H1 (cell line): ENCODE results near the gene CAMTA1. TPM values are rescaled to one million over a fixed set of nuclear protein-coding genes. Genes with fewer than 3 reads are reported as not detected.

Experiments used
- CTCF ChIA-PET: fragments of 300-600 bp; sonication (Branson Sonifier 250); formaldehyde crosslinking; loops from one replicate; lab custom pipeline; 2021; ENCODE audit not compliant: partially characterized antibody; lab: Charles Lee
- POLR2A ChIA-PET: fragments of 300-600 bp; sonication (Branson Sonifier 250); formaldehyde crosslinking; loops from one replicate; lab custom pipeline; 2021; ENCODE audit warnings: inconsistent platforms; ENCODE audit not compliant: partially characterized antibody; lab: Charles Lee
- DNase-seq, 2 experiments: peaks; one replicate each; pipeline versions ENCODE4 v3.0.0 to v3.0.0-alpha.2; 2010 to 2022; ENCODE audit warnings: low spot score in 2 of 2, low read depth in 1 of 2, mixed read lengths in 1 of 2
- FAIRE-seq: peaks from 2 replicates; lab custom pipeline; 2011; peaks lifted over from hg19 to GRCh38; lab: Jason Lieb, UNC
- H2AFZ ChIP-seq: 2 replicates; pipeline ENCODE4 v1.8.1; 2012; ENCODE audit warnings: low read length, inconsistent platforms
- H2AK5ac ChIP-seq: 2 replicates; pipeline ENCODE4 v1.6.1; 2013; ENCODE audit warnings: low read depth, low read length
- H2BK120ac ChIP-seq: replicated peaks from 2 replicates; pipeline ENCODE3; 2013; ENCODE audit warnings: low read depth, low read length, inconsistent platforms
- H2BK12ac ChIP-seq: 2 replicates; pipeline ENCODE4 v1.6.1; 2013; ENCODE audit warnings: low read depth, low read length
- H2BK15ac ChIP-seq: 2 replicates; pipeline ENCODE4 v1.6.1; 2013; ENCODE audit warnings: low read length
- H2BK20ac ChIP-seq: 2 replicates; pipeline ENCODE4 v1.6.1; 2013; ENCODE audit warnings: low read length
- H2BK5ac ChIP-seq: 2 replicates; pipeline ENCODE4 v1.6.1; 2013; ENCODE audit warnings: low read depth, low read length
- H3K14ac ChIP-seq: 2 replicates; pipeline ENCODE4 v1.6.1; 2013; ENCODE audit warnings: inconsistent platforms; ENCODE audit not compliant: insufficient read length
- H3K18ac ChIP-seq: 2 replicates; pipeline ENCODE4 v1.6.1; 2013; ENCODE audit warnings: low read length; ENCODE audit errors: extremely low read depth
- H3K23ac ChIP-seq: 2 replicates; pipeline ENCODE4 v1.6.1; 2013; ENCODE audit warnings: inconsistent platforms; ENCODE audit not compliant: insufficient read length
- H3K23me2 ChIP-seq: 2 replicates; pipeline ENCODE4 v1.6.1; 2013; ENCODE audit warnings: low read depth, low read length
- H3K27ac ChIP-seq: 2 replicates; pipeline ENCODE4 v1.6.1; 2011; ENCODE audit warnings: low read depth, low read length, inconsistent platforms
- H3K27me3 ChIP-seq, 4 experiments: replicated peaks in 1 of 4; 1 replicate in 1 of 4; 2 replicates in 3 of 4; pipeline versions ENCODE4 v1.6.1 to v1.8.1; 2011 to 2013; ENCODE audit warnings: low read length in 3 of 4, mild to moderate bottlenecking in 3 of 4, inconsistent platforms in 2 of 4, mixed read lengths in 2 of 4, moderate library complexity in 1 of 4; ENCODE audit not compliant: control insufficient read depth in 3 of 4, insufficient read depth in 3 of 4; ENCODE audit errors: extremely low read depth in 1 of 4
- H3K36me3 ChIP-seq, 4 experiments: 2 replicates each; pipeline versions ENCODE4 v1.6.1 to v1.8.1; 2011 to 2013; ENCODE audit warnings: mild to moderate bottlenecking in 4 of 4, low read length in 3 of 4, moderate library complexity in 2 of 4, control low read depth in 1 of 4, inconsistent platforms in 1 of 4; ENCODE audit not compliant: insufficient read depth in 4 of 4, control insufficient read depth in 2 of 4
- H3K4ac ChIP-seq: replicated peaks from 2 replicates; pipeline ENCODE3; 2013; ENCODE audit warnings: low read length, low read depth, mixed read lengths, inconsistent platforms; ENCODE audit not compliant: insufficient read length
- H3K4me1 ChIP-seq, 4 experiments: replicated peaks in 1 of 4; 1 replicate in 1 of 4; 2 replicates in 3 of 4; pipeline versions ENCODE4 v1.6.1 to v1.8.1; 2011 to 2013; ENCODE audit warnings: low read length in 3 of 4, inconsistent platforms in 2 of 4, mixed read lengths in 1 of 4; ENCODE audit not compliant: insufficient read depth in 4 of 4, control insufficient read depth in 3 of 4
- H3K4me2 ChIP-seq, 2 experiments: 2 replicates each; pipeline versions ENCODE4 v1.6.1 to v1.8.1; 2011 to 2013; ENCODE audit warnings: low read depth in 2 of 2, low read length in 2 of 2, control low read depth in 1 of 2, inconsistent platforms in 1 of 2, mild to moderate bottlenecking in 1 of 2; ENCODE audit not compliant: insufficient read depth in 1 of 2
- H3K4me3 ChIP-seq, 4 experiments: fragments of 200-600, 300-600 bp in 1 of 4; sonication (generic), shearing (Covaris generic), sonication (Bioruptor Twin) in 1 of 4; 2 replicates each; pipeline versions ENCODE4 v1.5.1 to v1.8.1; 2011 to 2016; ENCODE audit warnings: low read length in 4 of 4, low read depth in 3 of 4, control low read depth in 2 of 4, inconsistent platforms in 2 of 4, mild to moderate bottlenecking in 2 of 4, mixed read lengths in 1 of 4, moderate library complexity in 1 of 4; ENCODE audit not compliant: insufficient read depth in 2 of 4; ENCODE audit errors: extremely low read depth in 1 of 4
- H3K56ac ChIP-seq: replicated peaks from 2 replicates; pipeline ENCODE3; 2013; ENCODE audit warnings: low read depth, mild to moderate bottlenecking, mixed read lengths, low read length, inconsistent platforms; ENCODE audit not compliant: insufficient read length
- H3K79me1 ChIP-seq: 2 replicates; pipeline ENCODE4 v1.6.1; 2013; ENCODE audit warnings: low read depth, low read length, control low read depth
- H3K79me2 ChIP-seq, 2 experiments: 2 replicates each; pipeline versions ENCODE4 v1.6.1 to v1.8.1; 2012 to 2013; ENCODE audit warnings: low read length in 2 of 2, mild to moderate bottlenecking in 2 of 2, inconsistent platforms in 1 of 2; ENCODE audit not compliant: insufficient read depth in 2 of 2, control insufficient read depth in 1 of 2
- H3K9ac ChIP-seq, 4 experiments: replicated peaks in 1 of 4; 1 replicate in 1 of 4; 2 replicates in 3 of 4; pipeline versions ENCODE4 v1.6.1 to v1.8.1; 2011 to 2013; ENCODE audit warnings: low read depth in 3 of 4, low read length in 3 of 4, control low read depth in 2 of 4, mild to moderate bottlenecking in 2 of 4, moderate library complexity in 2 of 4, inconsistent platforms in 1 of 4; ENCODE audit errors: extremely low read depth in 1 of 4
- H3K9me3 ChIP-seq, 2 experiments: 2 replicates each; pipeline versions ENCODE4 v1.6.1 to v1.8.1; 2012 to 2013; ENCODE audit warnings: mild to moderate bottlenecking in 2 of 2, moderate library complexity in 2 of 2, control low read depth in 1 of 2, inconsistent platforms in 1 of 2, low read depth in 1 of 2, low read length in 1 of 2, mixed read lengths in 1 of 2; ENCODE audit not compliant: insufficient read depth in 2 of 2
- H4K20me1 ChIP-seq, 2 experiments: replicated peaks in 1 of 2; 2 replicates each; pipeline versions ENCODE3 to v1.8.1; 2011 to 2013; ENCODE audit warnings: inconsistent platforms in 2 of 2, low read length in 2 of 2, mild to moderate bottlenecking in 1 of 2; ENCODE audit not compliant: insufficient read depth in 2 of 2, control insufficient read depth in 1 of 2
- H4K5ac ChIP-seq: 2 replicates; pipeline ENCODE4 v1.6.1; 2013; ENCODE audit warnings: low read length, low read depth, mixed read lengths, inconsistent platforms; ENCODE audit not compliant: insufficient read length
- H4K8ac ChIP-seq: 2 replicates; pipeline ENCODE4 v1.8.0; 2013; ENCODE audit warnings: mild to moderate bottlenecking, moderate library complexity, low read length, inconsistent platforms; ENCODE audit not compliant: insufficient read depth; ENCODE audit errors: extremely low read depth
- H4K91ac ChIP-seq: replicated peaks from 2 replicates; pipeline ENCODE3; 2013; ENCODE audit warnings: low read length, mixed read lengths, inconsistent platforms; ENCODE audit not compliant: insufficient read length
- CHD2 ChIP-seq: IDR thresholded peaks from 2 replicates; pipeline ENCODE4 v1.6.1; 2012; ENCODE audit warnings: low read length, improper control_type of control experiment
- CTBP2 ChIP-seq: IDR thresholded peaks from 2 replicates; pipeline ENCODE4 v1.7.0; 2011; ENCODE audit warnings: borderline replicate concordance, mild to moderate bottlenecking, moderate library complexity, mixed read lengths, low read length; ENCODE audit not compliant: insufficient read depth, insufficient read length
- E2F6 ChIP-seq: IDR thresholded peaks from 2 replicates; pipeline ENCODE4 v1.6.1; 2012; ENCODE audit warnings: inconsistent platforms
- EGR1 ChIP-seq: IDR thresholded peaks from 2 replicates; pipeline ENCODE4 v1.6.1; 2011; ENCODE audit warnings: low read depth, low read length, borderline replicate concordance
- HDAC6 ChIP-seq: IDR thresholded peaks from one replicate; pipeline ENCODE4 v1.7.1; 2012; ENCODE audit warnings: low read depth, mild to moderate bottlenecking, inconsistent platforms, low read length, moderate library complexity
- JUND ChIP-seq: IDR thresholded peaks from 2 replicates; pipeline ENCODE4 v1.6.1; 2011; ENCODE audit warnings: mild to moderate bottlenecking, improper control_type of control experiment, low read length
- KDM5A ChIP-seq: fragments of 200-600 bp; IDR thresholded peaks from 2 replicates; pipeline ENCODE4 v1.7.1; 2012; ENCODE audit warnings: mild to moderate bottlenecking, low read length, inconsistent platforms, mixed read lengths
- NRF1 ChIP-seq: IDR thresholded peaks from 2 replicates; pipeline ENCODE4 v1.6.1; 2011; ENCODE audit warnings: mild to moderate bottlenecking, low read depth, low read length, improper control_type of control experiment
- POU5F1 ChIP-seq: IDR thresholded peaks from 2 replicates; pipeline ENCODE4 v1.6.1; 2011; ENCODE audit warnings: low read depth, mild to moderate bottlenecking, low read length, moderate library complexity
- SRF ChIP-seq: IDR thresholded peaks from 2 replicates; pipeline ENCODE4 v1.6.1; 2011; ENCODE audit warnings: mild to moderate bottlenecking, low read depth, low read length, moderate library complexity
- WGBS, 2 experiments: shearing (Covaris generic) in 1 of 2; methylation state at CpG; one replicate each; pipeline versions ENCODE4 v1.1.6 to v1.1.7; 2013 to 2015; ENCODE audit warnings: low lambda C conversion rate in 2 of 2, mixed read lengths in 2 of 2, inconsistent platforms in 1 of 2, low coverage in 1 of 2, missing lambda C conversion rate in 1 of 2; ENCODE audit not compliant: insufficient replicate concordance in 2 of 2, insufficient coverage in 1 of 2, insufficient read length in 1 of 2; ENCODE audit errors: extremely low coverage in 1 of 2, missing lambda C conversion rate in 1 of 2; 5-methylcytosine and 5-hydroxymethylcytosine counted together
- polyA plus RNA-seq, 7 experiments: library from polyadenylated mRNA; depleted of rRNA in 3 of 7; stranded (reverse) in 5 of 7; unstranded in 2 of 7; fragments of >200 nt in 5 of 7; fragments of 200-250 nt in 2 of 7; gene quantifications; 1 replicate in 5 of 7; 2 replicates in 1 of 7; 4 replicates in 1 of 7; pipeline versions ENCODE4 v1.2.1 to v1.2.3, GENCODE V29; 2011 to 2013; ENCODE audit warnings: missing spikeins in 2 of 7, mixed read lengths in 2 of 7
- total RNA-seq: library from RNA; stranded (reverse); fragmentation: NEBNext Ultra II Directional; extraction: Animal tissue kit (Norgen Biotek cat#: 25700); gene quantifications from 2 replicates; pipeline ENCODE4 v1.2.1, GENCODE V29; 2021
- TF ChIP-seq, protein P1 (sequence below): IDR thresholded peaks from 2 replicates; pipeline ENCODE4 v1.6.1; 2012; ENCODE audit warnings: inconsistent platforms

CAMTA1 gene
- total and polyA plus RNA-seq, 2 of the 8 experiments (the other 6 are each of a cell fraction or from before 2014, with no cell fraction given): 65.0 to 119 TPM

DNA sequence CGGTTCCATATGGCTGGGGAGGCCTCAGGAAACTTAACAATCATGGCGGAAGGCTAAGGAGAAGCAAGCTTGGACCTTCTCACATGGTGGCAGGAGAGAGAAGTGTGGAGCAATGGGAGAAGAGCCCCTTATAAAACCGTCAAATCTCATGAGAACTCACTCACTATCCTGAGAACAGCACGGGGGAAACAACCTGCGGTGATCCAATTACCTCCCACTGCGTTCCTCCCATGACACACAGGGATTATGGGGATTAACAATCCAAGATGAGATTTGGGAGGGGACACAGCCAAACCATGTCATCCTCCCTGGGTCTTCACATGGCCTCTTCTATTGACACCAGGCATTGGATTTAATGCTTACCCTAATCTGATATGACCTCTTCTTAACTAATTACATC lies 530.7 kb downstream of the CAMTA1 start:
- Histone ChIP-seq H2AFZ (no peak overlapping the region), H3K79me2 (no peaks in the 10 kb centered on the region), H3K18ac (no peak overlapping the region), H4K91ac (no peak overlapping the region), H3K79me1 (no peaks in the 10 kb centered on the region; the same call in 1 of the 2 replicates), H3K27me3 (no peaks in the 10 kb centered on the region), H3K56ac (no peak overlapping the region), H2BK20ac (no peak overlapping the region), H4K20me1 (no peaks in the 10 kb centered on the region), H2BK120ac (no peak overlapping the region), H3K9ac (no peak overlapping the region), H3K4me3 (no peak overlapping the region), H3K36me3 (no peaks in the 10 kb centered on the region), H2AK5ac (no peak overlapping the region), H3K4me2 (no peak overlapping the region), H3K4me1 (no peaks in the 10 kb centered on the region), H3K27ac (no peak overlapping the region), H3K14ac (no peak overlapping the region), H4K5ac (no peak overlapping the region), H2BK15ac (no peak overlapping the region), H3K4ac (no peak overlapping the region), H3K23ac (no peak overlapping the region), H3K23me2 (no peaks in the 10 kb centered on the region), H4K8ac (no peak overlapping the region), H2BK12ac (no peak overlapping the region), H2BK5ac (no peak overlapping the region), H3K9me3 (no peaks in the 10 kb centered on the region)
- DNase-seq (no peak), FAIRE-seq (no peak)
- 91% methylated on average over 6 of the region's 6 CpGs; no CpG with 5 or more reads in 1 of the 2 experiments for WGBS, 2 experiments
- TF ChIP-seq HDAC6: no peak
- TF ChIP-seq POU5F1: no peak
- no peak for TF ChIP-seq CTBP2
- no peak for TF ChIP-seq NRF1
- no peak for TF ChIP-seq JUND
- TF ChIP-seq E2F6: no peak
- TF ChIP-seq KDM5A: no peak
- no peak for TF ChIP-seq SRF
- TF ChIP-seq EGR1: no peak
- no peak for TF ChIP-seq CHD2
- TF ChIP-seq, protein P1, sequence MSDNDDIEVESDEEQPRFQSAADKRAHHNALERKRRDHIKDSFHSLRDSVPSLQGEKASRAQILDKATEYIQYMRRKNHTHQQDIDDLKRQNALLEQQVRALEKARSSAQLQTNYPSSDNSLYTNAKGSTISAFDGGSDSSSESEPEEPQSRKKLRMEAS: no peak
- ChIA-PET CTCF (no interaction called here), POLR2A (no interaction called here)
